ENCODE results near the gene FCN2.

GRCh38 chr9:134892221-134892620, 11.6 kb downstream of the FCN2 start:
- TF ChIP-seq ZBTB17 (CRISPR knock-in tag; IDR thresholded peaks at IDR 0.05), result no peak
- TF ChIP-seq, protein P1, sequence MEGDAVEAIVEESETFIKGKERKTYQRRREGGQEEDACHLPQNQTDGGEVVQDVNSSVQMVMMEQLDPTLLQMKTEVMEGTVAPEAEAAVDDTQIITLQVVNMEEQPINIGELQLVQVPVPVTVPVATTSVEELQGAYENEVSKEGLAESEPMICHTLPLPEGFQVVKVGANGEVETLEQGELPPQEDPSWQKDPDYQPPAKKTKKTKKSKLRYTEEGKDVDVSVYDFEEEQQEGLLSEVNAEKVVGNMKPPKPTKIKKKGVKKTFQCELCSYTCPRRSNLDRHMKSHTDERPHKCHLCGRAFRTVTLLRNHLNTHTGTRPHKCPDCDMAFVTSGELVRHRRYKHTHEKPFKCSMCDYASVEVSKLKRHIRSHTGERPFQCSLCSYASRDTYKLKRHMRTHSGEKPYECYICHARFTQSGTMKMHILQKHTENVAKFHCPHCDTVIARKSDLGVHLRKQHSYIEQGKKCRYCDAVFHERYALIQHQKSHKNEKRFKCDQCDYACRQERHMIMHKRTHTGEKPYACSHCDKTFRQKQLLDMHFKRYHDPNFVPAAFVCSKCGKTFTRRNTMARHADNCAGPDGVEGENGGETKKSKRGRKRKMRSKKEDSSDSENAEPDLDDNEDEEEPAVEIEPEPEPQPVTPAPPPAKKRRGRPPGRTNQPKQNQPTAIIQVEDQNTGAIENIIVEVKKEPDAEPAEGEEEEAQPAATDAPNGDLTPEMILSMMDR (IDR thresholded peaks at IDR 0.05 in 2 of 3, conservative IDR thresholded peaks at IDR 0.05 in 1 of 3; ENCODE audit: insufficient read depth in 2 of 3, low read depth in 1 of 3, low read length in 3 of 3), result no peak
- no peak for TF ChIP-seq U2AF1 (optimal IDR thresholded peaks at IDR 0.05; ENCODE audit: low read depth, low read length)
- no peak for TF ChIP-seq HCFC1 (IDR thresholded peaks at IDR 0.05; ENCODE audit: low read depth, low read length)
- TF ChIP-seq ZNF717 (CRISPR knock-in tag; IDR thresholded peaks at IDR 0.05), result no peak
- TF ChIP-seq USF1 (CRISPR knock-in tag; IDR thresholded peaks at IDR 0.05), result no peak
- no peak for TF ChIP-seq ZNF124 (CRISPR knock-in tag; IDR thresholded peaks at IDR 0.05)

All from K562 (cell line).